ENCODE measurements around the gene RBM47.

DNA sequence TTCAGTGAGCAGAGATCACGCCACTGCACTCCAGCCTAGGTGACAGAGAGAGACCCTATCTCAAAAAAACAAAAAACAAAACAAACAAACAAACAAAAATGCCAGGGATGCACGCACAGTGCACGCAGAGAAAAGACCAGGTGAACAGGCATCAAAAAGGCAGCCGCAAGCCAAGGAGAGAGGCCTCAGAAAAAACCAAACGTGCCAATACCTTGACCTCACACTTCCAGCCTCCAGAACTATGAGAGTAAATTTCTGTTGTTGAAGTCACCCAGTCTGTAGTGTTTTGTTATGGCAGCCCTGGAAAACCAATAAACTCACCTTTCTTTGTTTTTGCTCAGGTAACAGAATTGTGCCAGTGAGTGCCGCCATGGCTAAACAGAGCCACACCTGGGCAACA, 228.6 kb downstream of the RBM47 start:
- no peak for TF ChIP-seq ZNF707 (tag by site-specific recombination; IDR thresholded peaks at IDR 0.05)
- TF ChIP-seq ZNF513 (tag by site-specific recombination; IDR thresholded peaks at IDR 0.05) = no peak
- TF ChIP-seq CTCF (tag by site-specific recombination; IDR thresholded peaks at IDR 0.05) = no peak
- no peak for TF ChIP-seq ZNF140 (tag by site-specific recombination; IDR thresholded peaks at IDR 0.05)
- no peak for TF ChIP-seq GLI4 (tag by site-specific recombination; IDR thresholded peaks at IDR 0.05)
- TF ChIP-seq ZNF677 (tag by site-specific recombination; IDR thresholded peaks at IDR 0.05) = no peak
- no peak for TF ChIP-seq INSM2 (tag by site-specific recombination; IDR thresholded peaks at IDR 0.05)
- no peak for TF ChIP-seq ZNF394 (tag by site-specific recombination; IDR thresholded peaks at IDR 0.05; ENCODE audit: borderline replicate concordance)
- TF ChIP-seq ZNF133 (tag by site-specific recombination; IDR thresholded peaks at IDR 0.05) = no peak
- no peak for TF ChIP-seq YY1 (tag by site-specific recombination; IDR thresholded peaks at IDR 0.05)
- TF ChIP-seq ZBTB7A (tag by site-specific recombination; IDR thresholded peaks at IDR 0.05; ENCODE audit: low read depth) = no peak
